Measurements from ENCODE around the gene MRTO4.
"Not testable (repeated sequence)": the region's sequence is repeated elsewhere in the genome, so short reads cannot be mapped to it uniquely, and the experiment has no call there.

MRTO4 gene

GRCh38 chr1:19229229-19229628 lies 22.4 kb upstream of the MRTO4 start:
- DNase-seq: no peak

- DNase-seq: no peak
Observed at GRCh38 chr1:19229828-19230325, 21.7 kb upstream of the MRTO4 start.

DNA sequence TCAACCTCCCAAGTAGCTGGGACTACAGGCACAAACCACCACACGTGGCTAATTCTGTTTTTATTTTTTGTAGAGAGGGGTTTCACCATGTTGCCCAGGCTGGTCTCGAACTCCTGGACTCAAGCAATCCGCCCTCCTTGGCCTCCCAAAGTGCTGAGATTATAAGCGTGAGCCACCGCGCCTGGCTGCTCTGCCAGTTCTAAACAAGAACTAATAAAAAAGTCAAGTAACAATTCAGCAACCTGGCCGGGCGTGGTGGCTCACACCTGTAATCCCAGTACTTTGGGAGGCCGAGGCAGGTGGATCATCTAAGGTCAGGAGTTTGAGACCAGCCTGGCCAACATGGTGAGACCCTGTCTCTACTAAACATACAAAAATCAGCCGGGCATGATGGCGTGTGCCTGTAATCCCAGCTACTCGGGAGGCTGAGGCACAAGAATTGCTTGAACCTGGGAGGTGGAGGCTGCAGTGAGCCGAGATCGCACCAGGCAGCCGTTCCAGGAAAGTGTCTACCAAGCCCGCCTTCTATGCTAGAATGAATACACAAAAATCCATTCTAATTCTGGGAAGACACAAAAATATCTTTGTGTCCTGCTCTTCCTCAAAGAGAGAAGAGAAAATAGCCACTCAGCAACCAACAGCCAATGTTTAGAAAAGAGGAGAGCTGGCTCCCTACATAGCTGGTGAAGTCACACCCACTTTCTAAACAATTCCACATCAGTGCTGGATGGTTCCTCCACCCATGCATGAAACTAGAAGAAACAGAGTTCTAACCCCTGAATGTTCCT lies 19.7 kb upstream of the MRTO4 start:
- not testable (repeated sequence) for DNase-seq

GRCh38 chr1:19232524-19232846 lies 19.1 kb upstream of the MRTO4 start:
- DNase-seq: no peak

GRCh38 chr1:19234224-19234623 lies 17.4 kb upstream of the MRTO4 start:
- DNase-seq: no peak

- DNase-seq: no peak
Observed at GRCh38 chr1:19239876-19240275, 11.7 kb upstream of the MRTO4 start.

- no peak for DNase-seq
Observed at GRCh38 chr1:19240673-19241538, 10.7 kb upstream of the MRTO4 start.

DNA sequence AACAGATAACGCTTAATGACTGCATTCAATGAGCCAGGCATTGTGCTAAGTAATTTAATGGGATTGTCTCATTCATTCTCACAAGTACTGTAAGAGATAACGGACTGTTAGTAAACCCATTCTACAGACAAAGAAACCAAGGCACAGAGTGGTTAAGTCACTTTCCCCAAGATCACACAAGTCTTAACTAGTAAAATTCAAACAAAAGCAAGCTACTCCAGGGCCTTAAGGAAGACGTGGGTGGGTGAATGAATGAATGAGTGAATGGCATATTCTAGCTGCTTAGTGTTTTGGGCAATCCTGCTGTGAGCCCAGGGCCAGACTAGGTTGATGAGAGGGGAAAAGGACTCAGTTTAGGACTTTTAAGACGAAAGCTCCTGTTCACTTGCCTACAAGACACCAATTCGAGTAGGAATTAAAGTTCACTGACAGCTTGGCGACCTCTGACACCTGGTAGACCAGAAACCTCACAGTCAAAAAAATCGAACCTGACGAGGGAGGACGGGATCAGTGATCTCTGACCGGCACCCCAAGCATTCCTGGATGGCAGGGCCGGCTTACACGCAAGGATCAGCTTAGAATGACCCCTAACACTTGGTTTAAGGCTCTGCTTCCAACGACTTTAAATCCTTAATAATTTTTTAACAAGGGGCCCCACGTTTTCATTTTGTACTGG lies 838 bp upstream of the MRTO4 start:
- no peak for DNase-seq

- no peak for DNase-seq
Observed at GRCh38 chr1:19254416-19254815, 2.8 kb downstream of the MRTO4 start.

DNA sequence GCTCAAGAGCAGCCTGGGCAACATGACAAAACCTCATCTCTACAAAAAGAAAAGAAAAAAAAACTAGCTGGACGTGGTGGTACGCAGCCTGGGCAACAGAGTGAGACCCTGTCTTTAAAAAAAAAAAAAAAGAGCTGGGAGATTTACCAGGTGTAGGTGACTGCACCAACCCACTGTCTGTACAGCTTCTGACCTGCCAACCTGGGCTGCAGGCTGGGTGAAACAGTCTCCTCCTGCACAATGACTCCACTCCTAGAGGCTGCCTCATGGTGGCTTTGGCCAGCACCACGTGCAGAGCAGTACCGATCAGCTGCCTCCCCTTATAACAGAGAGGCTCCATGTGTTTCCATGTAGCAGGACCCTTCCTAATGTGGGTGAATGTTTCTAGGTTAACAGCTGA lies 3.7 kb downstream of the MRTO4 start:
- no peak for DNase-seq

GRCh38 chr1:19256301-19256700 lies 4.7 kb downstream of the MRTO4 start:
- not testable (repeated sequence) for DNase-seq

GRCh38 chr1:19257178-19257914 lies 5.7 kb downstream of the MRTO4 start:
- no peak for DNase-seq

- DNase-seq: no peak
Observed at GRCh38 chr1:19258353-19258752, 6.7 kb downstream of the MRTO4 start.

DNA sequence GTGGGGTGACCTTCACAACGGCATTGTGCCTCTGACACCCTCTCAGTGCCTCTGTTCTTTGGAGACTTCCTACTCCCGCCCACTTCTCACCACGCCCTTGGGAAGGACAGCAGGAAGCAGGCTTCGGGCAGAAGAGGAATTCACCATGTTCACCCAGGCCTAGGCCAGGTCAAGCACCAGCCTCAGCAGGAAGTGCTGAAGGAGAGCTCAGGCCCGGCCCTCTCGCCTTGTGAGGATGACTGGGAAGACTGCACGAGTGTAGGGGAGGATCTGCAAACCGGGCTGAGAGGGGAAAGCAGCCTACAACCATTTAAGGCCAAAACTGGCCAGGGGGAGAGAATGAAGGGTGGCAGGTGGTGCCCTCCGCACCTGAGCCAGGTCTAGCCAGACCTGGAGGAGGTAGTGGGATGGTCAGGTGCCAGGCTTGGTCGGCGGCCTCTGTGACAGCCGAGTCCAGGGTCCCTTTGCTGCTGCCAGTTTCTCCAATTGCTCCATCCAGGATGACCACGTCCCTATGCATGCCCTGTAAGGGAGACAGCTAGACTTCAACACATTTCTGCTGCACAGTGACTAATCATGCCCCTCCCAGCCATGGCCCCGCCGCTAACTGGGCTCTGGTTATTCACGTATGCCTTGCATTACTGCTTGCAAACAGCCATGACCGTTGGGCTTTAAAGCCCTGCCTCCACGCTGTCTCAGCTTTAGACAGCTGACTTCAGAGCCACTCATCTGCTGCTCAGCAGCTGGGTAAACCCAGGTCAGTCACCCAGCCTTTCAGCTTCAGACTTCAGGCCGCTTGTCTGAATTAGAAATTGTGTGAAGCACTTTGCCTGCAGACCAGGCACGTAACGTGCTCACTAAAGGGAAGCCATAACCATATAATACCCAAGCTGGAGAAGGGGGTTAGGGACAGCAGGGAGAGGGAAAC lies 8.9 kb downstream of the MRTO4 start:
- DNase-seq: no peak

- DNase-seq: no peak
Observed at GRCh38 chr1:19262047-19262446, 10.4 kb downstream of the MRTO4 start.

- no peak for DNase-seq
Observed at GRCh38 chr1:19262744-19263143, 11.1 kb downstream of the MRTO4 start.

DNA sequence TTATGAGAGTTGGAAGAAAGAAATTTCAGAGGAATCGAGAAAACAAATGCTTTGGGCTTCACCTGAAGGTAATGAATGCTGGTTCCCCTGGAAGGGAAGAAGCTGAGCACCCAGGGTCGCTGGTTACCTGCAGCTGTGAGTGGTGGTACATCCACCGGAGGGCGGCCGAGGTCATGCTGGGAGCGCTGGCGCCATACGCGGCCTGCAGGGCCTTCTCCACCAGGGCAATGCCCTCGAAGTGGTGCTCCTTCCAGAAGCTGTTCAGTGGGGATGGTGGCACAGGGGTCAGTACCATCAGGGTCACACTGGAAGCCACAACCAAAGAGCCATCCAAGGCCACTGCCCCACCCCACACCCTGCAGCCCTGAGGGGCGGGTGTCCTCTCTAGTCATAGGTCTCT lies 16.8 kb downstream of the MRTO4 start:
- no peak for DNase-seq

- not testable (repeated sequence) for DNase-seq
Observed at GRCh38 chr1:19269427-19270342, 18.1 kb downstream of the MRTO4 start.

- not testable (repeated sequence) for DNase-seq
Observed at GRCh38 chr1:19270343-19270730, 18.7 kb downstream of the MRTO4 start.

GRCh38 chr1:19272064-19272463 lies 20.5 kb downstream of the MRTO4 start:
- no peak for DNase-seq
